Measurements from ENCODE around the gene BLNK.

The BLNK gene

DNA sequence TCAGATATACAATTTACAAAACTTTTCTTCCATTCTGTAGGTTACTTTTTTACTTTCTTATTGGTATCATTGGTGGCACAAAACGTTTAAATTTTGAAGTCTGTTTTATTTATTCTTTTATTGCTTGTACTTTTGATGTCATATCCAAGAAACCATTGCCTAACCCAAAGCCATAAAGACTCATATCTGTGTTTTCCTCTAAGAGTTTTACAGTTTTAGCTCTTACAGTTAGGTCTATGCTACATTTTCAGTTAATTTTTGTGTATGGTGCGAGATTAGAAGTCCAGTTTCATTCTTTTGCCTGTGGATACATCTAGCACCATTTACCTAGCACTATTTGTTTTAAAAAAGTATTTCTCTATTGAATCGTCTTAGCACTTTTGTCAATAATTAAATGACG is 53.7 kb downstream of the BLNK start:
- DNase-seq: no peak
- no peaks in the 10 kb centered on the region for H3K36me3 ChIP-seq (replicated peaks)
- H3K4me3 ChIP-seq (ENCODE audit: low read depth, low read length): no peak overlapping the region
- in situ Hi-C loops (cut with HindIII; ENCODE audit: low pct_ligation_motif_present, low sequenced_read_pairs): no loop called here
- no peak overlapping the region for H3K27ac ChIP-seq
- TF ChIP-seq, protein P1, sequence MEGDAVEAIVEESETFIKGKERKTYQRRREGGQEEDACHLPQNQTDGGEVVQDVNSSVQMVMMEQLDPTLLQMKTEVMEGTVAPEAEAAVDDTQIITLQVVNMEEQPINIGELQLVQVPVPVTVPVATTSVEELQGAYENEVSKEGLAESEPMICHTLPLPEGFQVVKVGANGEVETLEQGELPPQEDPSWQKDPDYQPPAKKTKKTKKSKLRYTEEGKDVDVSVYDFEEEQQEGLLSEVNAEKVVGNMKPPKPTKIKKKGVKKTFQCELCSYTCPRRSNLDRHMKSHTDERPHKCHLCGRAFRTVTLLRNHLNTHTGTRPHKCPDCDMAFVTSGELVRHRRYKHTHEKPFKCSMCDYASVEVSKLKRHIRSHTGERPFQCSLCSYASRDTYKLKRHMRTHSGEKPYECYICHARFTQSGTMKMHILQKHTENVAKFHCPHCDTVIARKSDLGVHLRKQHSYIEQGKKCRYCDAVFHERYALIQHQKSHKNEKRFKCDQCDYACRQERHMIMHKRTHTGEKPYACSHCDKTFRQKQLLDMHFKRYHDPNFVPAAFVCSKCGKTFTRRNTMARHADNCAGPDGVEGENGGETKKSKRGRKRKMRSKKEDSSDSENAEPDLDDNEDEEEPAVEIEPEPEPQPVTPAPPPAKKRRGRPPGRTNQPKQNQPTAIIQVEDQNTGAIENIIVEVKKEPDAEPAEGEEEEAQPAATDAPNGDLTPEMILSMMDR (IDR thresholded peaks at IDR 0.05; ENCODE audit: low read depth, low read length, missing control alignments): no peak
- H3K27me3 ChIP-seq (replicated peaks): no peaks in the 10 kb centered on the region

DNA sequence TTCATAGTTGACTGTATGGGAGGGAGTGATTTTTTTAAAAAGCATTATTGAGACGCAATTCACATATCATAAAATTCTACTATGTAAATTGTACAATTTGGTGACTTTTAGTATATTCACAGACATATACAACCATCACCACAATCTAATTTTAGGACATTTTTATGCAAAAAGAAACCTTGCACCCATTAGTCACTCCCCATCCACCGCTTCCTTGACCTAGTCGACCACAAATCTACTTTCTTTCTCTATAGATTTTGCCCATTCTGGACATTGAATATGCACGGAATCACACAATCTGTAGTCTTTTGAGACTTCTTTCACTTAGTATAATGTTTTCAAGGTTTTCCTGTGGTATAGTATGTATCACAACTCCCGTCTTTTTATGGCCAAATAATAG is 54.6 kb downstream of the BLNK start:
- no peak overlapping the region for H3K27ac ChIP-seq
- no peaks in the 10 kb centered on the region for H3K27me3 ChIP-seq (replicated peaks)
- in situ Hi-C loops (cut with HindIII; ENCODE audit: low pct_ligation_motif_present, low sequenced_read_pairs): no loop called here
- TF ChIP-seq, protein P1 (IDR thresholded peaks at IDR 0.05; ENCODE audit: low read depth, low read length, missing control alignments): no peak
- no peak overlapping the region for H3K4me3 ChIP-seq (ENCODE audit: low read depth, low read length)
- no peaks in the 10 kb centered on the region for H3K36me3 ChIP-seq (replicated peaks)
- no peak for DNase-seq

DNA sequence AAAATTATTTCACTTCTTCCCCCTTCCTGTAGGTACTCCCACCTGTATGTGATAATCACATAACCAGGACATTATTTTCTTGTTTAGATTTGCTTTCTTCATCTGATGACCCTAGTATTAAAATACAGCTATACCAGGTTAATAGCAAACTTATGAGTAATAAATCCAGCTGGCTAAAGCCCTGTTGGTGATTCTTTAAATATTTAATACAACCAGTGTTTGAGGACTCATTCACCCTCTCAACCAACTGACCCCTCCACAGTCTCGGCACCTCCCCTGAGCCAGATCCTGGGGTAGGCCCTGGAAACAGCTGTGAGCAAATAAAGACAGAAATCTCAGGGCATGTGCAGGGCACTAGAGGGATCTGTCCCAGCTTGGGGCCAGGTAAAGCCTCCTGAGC is 58.5 kb downstream of the BLNK start:
- TF ChIP-seq, protein P1 (IDR thresholded peaks at IDR 0.05; ENCODE audit: low read depth, low read length, missing control alignments): no peak
- no peaks in the 10 kb centered on the region for H3K36me3 ChIP-seq (replicated peaks)
- in situ Hi-C loops (cut with HindIII; ENCODE audit: low pct_ligation_motif_present, low sequenced_read_pairs): no loop called here
- no peak for DNase-seq
- no peak overlapping the region for H3K27ac ChIP-seq
- no peaks in the 10 kb centered on the region for H3K27me3 ChIP-seq (replicated peaks)
- no peak overlapping the region for H3K4me3 ChIP-seq (ENCODE audit: low read depth, low read length)

DNA sequence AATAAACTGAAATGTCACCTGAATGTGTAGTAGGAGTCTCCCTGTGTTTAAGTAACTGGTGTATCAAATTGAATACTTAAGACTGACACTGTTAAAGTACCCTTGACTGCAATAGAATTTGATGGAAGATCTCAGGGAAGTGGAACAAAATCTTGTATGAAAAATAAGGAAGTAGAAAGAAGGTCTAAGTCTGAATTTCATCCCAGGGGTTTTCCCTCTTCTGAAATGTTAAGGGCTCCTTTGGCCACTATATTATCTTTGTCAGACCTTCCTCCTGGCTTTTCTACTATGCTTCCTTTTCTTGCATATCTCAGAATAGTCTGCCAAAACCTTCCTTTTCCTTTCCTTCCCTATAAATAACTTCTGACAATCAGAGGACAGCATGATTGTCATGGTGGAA is 59.6 kb downstream of the BLNK start:
- Histone ChIP-seq H3K36me3 (replicated peaks) (no peaks in the 10 kb centered on the region), H3K27ac (no peak overlapping the region), H3K27me3 (replicated peaks) (no peaks in the 10 kb centered on the region), H3K4me3 (ENCODE audit: low read depth, low read length) (no peak overlapping the region)
- TF ChIP-seq, protein P1 (IDR thresholded peaks at IDR 0.05; ENCODE audit: low read depth, low read length, missing control alignments): no peak
- in situ Hi-C loops (cut with HindIII; ENCODE audit: low pct_ligation_motif_present, low sequenced_read_pairs): no loop called here
- DNase-seq: no peak

DNA sequence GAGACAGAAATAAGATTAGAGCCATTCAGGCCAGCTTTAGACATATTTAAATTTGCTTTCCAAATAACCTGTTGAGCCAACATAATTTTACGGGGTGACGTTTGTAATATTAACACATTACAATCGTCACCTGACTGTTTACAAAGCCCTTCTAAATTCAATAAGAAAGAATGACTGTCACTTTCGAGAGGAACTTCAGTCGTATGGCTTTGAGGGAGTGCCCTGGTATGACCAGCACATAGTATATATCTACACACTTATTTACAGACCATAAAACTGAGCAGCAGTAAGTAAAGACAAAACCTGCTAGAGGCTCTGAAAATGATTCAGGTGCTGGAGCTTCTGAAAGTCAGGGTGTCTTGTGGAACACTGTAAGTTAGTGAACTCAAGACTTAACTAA is 62.4 kb downstream of the BLNK start:
- in situ Hi-C loops (cut with HindIII; ENCODE audit: low pct_ligation_motif_present, low sequenced_read_pairs): no loop called here
- TF ChIP-seq, protein P1 (IDR thresholded peaks at IDR 0.05; ENCODE audit: low read depth, low read length, missing control alignments): no peak

DNA sequence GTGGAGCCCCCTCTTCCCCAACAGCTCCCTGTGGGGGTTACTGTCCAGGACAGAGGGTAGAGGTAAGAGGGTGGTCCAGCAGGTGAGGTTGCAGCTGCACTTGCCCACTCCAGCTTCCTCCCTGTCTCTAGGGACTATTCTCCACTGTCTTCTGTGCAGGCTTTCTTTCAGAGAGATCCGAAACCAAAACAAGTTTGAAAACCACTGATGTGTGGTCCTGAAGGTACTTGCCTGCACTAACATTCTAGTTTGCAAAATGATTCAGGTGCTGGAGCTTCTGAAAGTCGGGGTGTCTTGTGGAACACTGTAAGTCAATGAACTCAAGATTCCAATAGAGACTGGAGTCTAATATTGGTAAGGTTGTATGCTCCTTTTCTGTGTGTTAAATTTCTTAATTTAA is 63.1 kb downstream of the BLNK start:
- DNase-seq: no peak
- H3K27me3 ChIP-seq (replicated peaks): no peaks in the 10 kb centered on the region
- no peak overlapping the region for H3K27ac ChIP-seq
- in situ Hi-C loops (cut with HindIII; ENCODE audit: low pct_ligation_motif_present, low sequenced_read_pairs): no loop called here
- no peaks in the 10 kb centered on the region for H3K36me3 ChIP-seq (replicated peaks)
- H3K4me3 ChIP-seq (ENCODE audit: low read depth, low read length): no peak overlapping the region
- TF ChIP-seq, protein P1 (IDR thresholded peaks at IDR 0.05; ENCODE audit: low read depth, low read length, missing control alignments): no peak

More for the DNA sequence above, 62.4 kb downstream of the BLNK start:
- Histone ChIP-seq H3K36me3 (replicated peaks) (no peaks in the 10 kb centered on the region), H3K27ac (no peak overlapping the region), H3K27me3 (replicated peaks) (no peaks in the 10 kb centered on the region), H3K4me3 (ENCODE audit: low read depth, low read length) (no peak overlapping the region)
- DNase-seq: no peak

All from brain microvascular endothelial cell (primary cell).